C1 segment of cervical spinal cord (tissue), 14 donors: ENCODE results near the gene ZNF496.
"Not testable (repeated sequence)": the region's sequence is repeated elsewhere in the genome, so short reads cannot be mapped to it uniquely, and the experiment has no call there.

Experiments used
- DNase-seq, 14 donors: peaks; one replicate each; lab custom pipeline; 2025; lab: John Stamatoyannopoulos, UW

ZNF496 gene

DNA sequence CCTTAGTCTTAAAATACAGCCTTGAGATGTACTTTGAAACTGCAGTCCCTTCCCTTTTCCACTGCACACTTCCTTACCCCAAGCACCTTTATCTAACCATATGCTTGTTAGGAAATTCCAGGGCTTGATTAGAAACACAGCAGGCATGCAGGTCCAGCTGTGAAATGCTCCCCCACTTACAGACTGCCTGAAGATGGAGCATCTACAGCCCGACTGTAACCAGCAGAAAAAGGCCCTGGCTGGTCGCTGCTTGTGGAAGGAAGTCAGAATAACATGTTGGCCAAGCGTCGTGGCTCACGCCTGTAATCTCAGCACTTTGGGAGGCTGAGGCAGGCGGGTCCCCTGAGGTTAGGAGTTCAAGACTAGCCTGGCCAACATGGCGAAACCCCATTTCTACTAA, 38.6 kb downstream of the ZNF496 start:
- no peak for DNase-seq

DNA sequence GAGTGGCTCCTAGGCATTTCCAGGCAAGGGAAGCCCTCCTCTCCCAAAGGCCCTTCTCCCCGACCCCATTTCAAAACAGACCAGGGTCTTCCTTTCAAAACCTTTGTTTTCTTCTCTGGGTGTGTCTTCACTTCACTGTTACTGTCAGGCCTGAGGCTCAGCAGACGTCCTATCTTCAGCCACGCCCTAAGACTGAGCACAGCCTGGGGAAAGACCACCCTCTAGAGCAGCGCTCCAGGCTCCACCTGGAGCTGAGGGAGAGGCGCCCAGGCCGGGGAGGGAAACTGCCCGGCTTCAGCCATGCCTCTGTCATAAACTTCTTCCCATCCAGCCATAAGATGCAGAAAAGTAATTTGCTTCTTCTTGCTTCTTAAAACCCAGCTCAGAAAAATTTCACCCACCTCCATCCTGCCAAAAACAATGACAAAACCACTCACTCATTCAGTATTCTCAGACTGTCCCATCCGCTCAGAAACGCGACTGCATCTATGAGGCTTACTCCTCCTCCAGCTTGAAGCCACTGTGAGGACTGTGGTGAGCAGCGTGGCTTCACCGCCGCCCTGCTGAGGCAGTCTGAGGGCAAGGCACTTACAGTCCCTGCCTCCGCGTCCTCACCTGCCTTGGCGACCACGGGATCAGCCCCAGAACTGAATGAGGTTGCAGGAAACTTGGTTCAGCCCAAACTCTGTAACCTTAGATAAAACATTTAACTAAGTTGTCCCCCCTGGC, 39.7 kb downstream of the ZNF496 start:
- DNase-seq: no peak

DNA sequence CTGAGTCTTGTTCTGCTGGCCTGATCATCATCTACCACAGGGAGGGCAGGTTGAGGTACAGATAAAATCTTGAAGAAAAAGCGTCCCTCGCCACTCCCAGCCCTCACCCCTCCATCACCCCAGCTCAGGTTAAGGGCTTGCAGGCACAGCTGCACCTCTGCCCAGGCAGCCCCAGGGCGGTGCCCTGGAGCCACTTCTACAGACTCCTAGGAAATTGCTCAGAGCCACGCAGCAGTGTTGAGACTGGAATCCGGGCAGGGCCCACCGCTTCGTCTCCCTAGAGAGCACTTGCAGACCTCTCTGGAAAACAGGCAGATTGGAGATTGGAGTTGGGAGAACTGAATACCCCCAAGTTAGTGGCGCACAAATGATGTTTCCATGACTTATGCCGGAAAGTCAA, 40.5 kb downstream of the ZNF496 start:
- no peak for DNase-seq

DNA sequence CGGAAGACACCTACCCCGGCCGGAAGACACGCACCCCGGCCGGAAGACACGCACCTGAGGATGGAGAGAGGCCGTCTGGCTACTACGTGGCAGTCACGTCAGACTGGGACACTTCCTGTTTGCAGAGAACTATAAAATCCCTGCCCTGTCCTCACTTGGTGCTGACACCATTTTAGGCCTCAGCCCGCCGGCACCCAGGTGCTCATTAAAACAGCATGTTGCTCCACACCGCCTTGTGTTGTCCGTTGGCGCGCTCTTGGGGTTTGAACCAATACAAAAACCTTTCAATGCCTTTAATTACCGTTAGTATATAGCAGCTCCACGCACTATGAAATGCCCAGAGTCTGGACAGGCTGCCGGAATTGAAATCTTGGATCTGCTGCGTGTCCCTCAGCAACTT, 41.1 kb downstream of the ZNF496 start:
- DNase-seq: no peak

DNA sequence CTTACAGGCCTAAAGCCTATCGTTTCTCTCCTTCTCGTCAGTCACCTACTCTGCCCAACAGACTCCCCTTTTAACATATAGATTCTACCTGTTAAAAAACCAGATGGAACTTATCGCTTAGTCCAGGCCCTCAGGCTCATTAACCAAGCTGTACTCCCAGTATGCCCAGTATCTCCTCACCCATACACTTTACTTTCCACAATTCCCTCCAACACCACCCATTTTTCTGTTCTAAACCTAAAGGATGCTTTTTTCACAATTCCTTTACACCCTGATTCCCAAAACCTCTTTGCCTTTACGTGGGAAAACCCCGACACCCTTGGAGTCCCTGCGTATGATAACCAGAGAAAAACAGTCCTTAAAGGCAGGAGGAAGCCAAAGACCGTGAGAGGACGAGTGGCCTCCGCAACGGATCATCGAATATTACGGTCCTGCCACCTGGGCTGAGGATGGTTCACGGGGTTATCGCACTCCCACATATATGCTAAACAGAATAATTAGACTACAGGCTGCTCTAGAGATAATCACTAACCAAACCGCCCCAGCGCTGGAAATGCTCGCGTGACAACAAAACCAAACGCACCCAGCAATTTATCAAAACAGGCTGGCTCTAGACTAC, 42.3 kb downstream of the ZNF496 start:
- DNase-seq: not testable (repeated sequence)

DNA sequence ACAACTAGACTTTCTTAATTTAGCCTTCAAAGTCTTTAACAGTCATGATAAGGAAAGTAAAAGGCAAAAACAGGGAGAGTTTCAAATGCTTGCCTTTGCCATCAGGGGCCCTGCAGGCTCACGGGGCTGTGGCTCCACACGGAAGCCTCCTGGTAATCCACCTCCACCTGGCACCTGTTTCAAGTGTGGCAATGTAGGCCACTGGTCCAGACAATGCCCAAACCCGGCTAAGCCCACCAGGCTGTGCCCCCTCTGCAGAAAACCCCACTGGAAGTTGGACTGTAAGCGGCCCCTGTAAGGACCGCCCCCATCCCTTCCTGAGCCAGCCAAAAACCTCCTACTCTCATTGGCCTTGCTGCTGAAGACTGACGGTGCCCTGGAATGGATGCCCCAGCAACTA, 43.3 kb downstream of the ZNF496 start:
- no peak for DNase-seq

DNA sequence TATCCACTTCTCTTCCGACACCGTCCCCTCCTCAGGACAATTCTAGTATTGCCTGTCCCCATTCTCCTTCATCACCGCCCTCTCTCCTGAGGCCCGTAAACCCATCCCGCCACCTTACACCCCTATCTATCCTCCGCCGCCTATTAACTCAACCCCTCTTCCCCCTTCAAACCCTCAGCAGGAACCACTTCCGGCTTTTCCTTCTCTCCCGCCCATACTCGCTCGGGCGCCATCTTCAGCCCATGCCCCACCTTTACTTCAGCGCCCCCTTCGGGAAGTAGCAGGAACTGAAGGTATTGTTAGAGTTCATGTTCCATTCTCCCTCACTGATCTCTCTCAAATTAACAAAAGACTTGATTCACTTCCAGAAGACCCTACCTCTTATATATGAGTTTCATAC, 44.2 kb downstream of the ZNF496 start:
- DNase-seq: no peak

DNA sequence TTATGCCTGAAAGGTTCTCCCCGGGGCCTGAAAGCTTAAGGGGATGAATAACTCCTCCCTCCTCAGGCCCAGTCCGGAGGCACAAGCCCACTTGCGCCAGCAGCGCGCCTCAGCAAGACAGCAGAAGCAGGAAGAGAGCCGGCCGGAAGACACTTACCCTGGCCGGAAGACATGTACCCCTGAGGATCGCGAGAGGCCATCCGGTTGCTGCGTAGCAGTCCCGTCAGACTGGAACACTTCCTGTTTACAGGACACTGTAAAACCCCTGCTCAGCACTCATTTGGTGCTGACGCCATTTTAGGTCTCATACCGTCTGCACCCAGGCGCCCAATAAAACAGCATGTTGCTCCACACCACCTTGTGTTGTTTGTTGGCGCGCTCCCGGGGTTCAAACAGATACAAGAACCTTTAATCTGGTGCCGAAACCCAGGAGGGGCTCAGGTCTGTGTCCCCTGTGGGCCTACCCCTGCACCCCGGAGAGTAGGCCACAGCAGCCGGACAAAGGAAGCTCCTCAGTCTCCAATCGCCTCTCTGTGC, 45.5 kb downstream of the ZNF496 start:
- no peak for DNase-seq

DNA sequence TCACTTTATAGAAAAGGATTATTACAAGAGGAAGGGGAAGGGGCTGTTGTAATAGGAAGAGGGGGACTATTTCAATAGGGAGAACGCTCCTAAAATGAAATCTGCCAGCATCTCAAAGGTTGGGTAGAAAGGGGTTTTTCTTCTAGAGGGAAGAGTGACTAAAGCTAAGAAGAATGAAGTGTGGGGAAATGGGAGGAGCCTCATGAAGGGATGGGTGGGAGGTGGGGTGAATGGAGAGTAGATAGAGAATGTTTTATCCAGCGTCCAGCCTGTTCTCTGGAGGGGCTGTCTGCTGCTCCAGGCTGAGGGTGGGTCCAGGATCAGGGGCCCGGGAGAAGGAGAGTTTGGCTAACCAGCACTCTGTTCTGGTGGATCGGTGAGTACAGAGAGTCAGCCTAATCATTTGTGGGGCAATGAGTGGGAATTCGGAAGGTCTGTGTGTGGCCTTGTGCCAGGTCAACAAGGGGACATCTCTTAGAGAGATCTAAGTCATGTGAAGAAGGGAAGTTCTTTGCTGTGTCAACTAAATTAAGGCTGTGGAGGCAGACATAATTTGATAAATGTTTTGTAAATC, 50.6 kb downstream of the ZNF496 start:
- DNase-seq: no peak

DNA sequence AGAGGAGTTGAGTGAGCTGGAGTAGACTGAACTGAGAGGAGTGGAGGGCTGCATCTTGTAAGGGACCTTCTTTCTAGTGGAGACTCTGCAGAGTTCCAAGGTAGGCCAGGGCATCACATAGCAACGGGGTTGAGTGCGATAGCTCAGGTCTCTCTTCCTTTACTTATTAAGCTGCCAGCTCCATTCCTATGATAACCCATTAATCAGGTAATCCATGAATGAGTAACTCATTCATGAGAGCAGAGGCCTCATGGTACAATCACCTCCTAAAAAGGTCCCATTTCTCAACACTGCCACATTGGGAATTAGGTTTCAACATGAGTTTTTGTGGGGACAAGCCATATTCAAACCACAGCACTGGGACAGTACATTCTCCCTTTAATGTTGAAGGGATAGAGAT, 54.5 kb downstream of the ZNF496 start:
- DNase-seq: no peak

DNA sequence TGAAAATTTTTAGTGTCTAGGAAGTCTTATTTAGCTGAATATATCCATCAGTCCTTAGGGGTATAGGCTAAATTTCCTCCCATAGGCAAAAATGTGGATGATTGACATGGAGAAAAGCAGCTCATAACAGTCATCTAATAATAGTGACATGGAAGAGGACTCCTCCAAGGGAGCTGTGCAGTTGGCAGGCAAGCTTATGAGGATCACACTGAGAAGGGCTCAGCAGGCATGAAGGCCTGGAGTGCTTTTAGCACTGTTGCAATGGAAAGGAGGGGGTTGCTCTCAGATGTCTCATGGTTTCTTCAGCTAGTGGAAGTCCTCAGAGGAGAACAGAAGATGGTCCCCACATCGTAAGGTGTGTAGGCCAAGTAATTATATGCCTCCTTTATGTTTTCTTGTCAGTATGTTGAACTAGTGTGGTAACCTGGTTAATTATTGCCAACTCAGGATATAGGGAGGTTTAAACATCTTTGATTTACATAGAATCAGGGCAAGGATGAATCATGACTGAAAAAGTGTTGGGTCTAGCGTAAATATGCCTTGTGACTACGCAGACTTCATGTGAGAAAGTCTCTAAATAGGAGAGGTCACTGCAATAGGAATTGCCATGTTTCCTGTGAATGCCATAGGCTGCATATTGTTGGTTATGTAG, 56.9 kb downstream of the ZNF496 start:
- DNase-seq: no peak

DNA sequence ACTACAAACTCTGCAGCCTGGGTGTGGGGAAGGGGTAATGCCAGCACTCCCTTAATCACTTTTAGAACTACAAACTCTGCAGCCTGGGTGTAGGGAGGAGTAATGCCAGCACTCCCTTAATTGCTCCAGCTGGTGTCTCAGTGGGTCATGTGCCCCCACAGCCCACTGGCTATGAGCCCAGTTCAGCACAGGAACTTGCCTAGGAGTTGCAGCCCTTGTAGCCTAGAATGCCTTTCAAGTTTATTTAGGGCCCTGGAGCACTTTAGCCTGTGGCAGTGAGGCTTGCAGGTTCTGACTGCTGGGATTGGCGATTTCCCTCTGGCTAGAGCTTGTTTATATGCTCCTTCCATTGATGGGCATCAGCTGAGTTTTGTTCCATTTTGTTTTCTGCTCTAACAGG, 58.7 kb downstream of the ZNF496 start:
- DNase-seq: peak in 10 of 14 donors; percentile 3 to 42 (median 18)

DNA sequence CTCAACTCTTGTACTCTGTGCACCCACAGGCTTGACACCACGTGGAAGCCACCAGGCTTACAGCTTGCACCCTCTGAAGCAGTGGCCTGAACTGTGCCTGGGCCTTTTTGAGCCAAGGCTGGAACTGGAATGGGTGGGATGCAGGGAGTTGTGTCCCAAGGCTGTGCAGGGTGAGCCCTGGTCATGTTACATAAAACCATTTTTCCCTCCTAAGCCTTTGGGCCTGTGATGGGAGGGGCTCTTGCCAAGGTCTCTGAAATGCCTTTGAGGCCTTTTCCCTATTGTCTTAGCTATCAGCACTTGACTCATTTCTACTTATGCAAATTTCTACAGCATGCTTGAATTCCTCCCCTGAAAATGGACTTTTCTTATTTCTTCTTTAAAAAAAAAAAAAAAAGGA, 61.7 kb downstream of the ZNF496 start:
- DNase-seq: no peak

DNA sequence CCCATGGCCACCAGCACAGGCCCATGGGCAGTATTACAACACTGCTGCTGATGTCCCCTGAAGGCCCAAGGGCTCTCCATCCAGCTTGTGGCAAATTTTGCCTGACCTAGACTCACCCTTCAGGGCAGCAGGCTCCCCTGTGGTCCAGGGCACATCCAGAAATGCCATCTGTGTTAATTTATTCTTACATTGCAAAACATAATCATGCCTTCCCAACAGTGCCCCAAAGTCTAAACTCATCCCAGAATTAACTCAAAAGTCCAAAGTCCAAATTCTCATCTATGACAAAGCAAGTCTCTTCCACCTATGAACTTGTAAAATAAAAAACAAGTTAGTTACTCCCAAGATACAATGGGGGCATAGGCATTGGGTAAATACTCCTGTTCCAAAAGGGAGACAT, 62.5 kb downstream of the ZNF496 start:
- DNase-seq: no peak

DNA sequence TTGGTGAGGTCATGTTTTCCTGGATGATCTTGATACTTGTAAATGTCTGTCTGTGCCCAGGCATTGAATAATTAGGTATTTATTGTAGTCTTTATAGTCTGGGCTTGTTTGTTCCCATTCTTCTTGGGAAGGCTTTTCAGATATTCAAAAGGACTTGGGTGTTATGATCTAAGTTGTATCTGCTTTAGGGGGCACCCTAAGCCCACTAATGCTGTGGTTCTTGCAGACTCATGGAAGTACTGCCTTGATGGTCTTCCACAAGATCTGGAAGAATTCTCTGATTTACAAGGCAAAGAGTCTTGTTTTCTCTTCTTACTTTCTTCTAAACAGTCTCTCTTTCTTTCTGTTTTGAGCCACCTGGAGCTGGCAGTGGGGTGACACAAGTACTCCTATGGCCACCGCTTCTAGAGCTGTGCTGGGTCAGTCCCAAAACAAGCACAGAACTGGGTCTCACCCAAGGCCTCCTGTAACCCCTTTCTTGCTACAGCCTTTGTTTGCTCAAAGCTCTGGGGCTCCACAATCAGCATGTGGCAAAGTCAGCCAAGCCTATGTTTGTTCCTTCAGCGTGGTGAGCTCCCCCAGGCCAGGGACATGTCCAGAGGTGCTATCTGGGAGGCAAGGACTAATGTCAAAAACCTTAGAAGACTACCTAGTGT, 63.1 kb downstream of the ZNF496 start:
- no peak for DNase-seq

DNA sequence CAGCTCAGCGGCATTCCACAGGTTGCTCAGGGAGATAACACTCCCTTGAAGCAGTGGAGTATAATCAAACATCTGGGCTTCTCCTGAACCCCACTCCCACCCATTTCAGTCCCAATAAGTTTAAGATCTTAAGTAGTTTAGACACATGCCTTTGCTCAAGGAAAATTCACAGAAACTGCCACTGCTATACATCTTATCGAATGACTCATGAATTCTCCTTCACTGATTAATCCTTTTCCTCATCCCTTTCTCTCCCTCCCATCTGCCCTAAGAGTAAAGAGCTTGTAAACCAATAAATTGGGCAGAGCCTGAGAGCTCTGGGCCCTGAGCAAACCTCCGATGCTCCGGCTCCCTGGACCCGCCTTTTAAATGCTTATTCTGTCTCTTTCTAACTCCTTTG, 65.6 kb downstream of the ZNF496 start:
- DNase-seq: no peak

DNA sequence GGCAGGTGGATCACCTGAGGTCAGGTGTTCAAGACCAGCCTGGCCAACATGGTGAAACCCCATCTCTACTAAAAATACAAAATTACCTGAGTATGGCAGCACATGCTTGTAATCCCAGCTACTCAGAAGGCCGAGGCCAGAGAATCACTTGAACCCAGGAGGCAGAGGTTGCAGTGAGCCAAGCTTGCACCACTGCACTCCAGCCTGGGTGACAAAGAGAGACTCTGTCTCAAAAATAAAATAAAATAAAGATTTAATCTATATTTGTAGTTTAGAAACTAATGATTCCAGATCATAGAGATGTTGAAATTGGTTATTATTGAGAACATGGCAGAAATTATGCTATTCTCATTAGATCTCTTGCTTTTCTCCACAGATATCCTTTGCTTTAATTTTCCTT, 75.9 kb downstream of the ZNF496 start, which contains the start of gene VN1R5:
TSS of gene VN1R5 (plus strand) at position 301 of the 400 bp plus-strand sequence.
- DNase-seq: not testable (repeated sequence)

DNA sequence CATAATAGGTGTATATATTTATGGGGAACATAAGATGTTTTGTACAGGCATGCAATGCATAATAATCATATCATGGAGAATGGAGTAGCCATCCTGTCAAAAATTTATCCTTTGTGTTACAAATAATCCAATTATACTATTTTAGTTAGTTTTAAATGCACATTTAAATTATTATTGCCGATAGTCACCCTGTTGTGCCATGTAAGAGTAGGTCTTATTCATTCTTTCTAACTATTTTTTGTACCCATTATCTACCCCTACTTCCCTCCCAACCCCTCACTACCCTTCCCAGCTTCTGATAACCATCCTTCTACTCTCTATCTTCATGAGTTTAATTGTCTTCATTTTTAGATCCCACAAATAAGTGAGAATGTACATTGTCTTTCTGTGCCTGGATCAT, 84.1 kb downstream of the ZNF496 start:
- no peak for DNase-seq
